Adrenal gland (tissue), 12 donors: ENCODE measurements around the gene HMGA1. TPM values are rescaled to one million over a fixed set of nuclear protein-coding genes. Genes with fewer than 3 reads are reported as not detected.

Experiments
- DNase-seq, 7 donors: peaks; one replicate each; pipeline ENCODE4 v3.0.0-alpha.2; 2019 to 2020
- H3K27ac ChIP-seq, 5 donors: fragments of 200-600 bp; sonication (generic) in 4 of 5; 1 replicate in 3 of 5; 2 replicates in 2 of 5; pipeline versions ENCODE4 v1.5.1 to v1.8.0; 2016 to 2020; ENCODE audit warnings: mild to moderate bottlenecking in 1 of 5
- H3K27me3 ChIP-seq: fragments of 200-600 bp; 2 replicates; pipeline ENCODE4 v1.8.0; 2021
- H3K36me3 ChIP-seq, 2 donors: fragments of 200-600 bp; replicated peaks in 1 of 2; 1 replicate in 1 of 2; 2 replicates in 1 of 2; pipeline versions ENCODE4 v1.5.1 to v1.8.0; 2018 to 2022
- H3K4me1 ChIP-seq, 2 donors: fragments of 200-600 bp; replicated peaks in 1 of 2; 1 replicate in 1 of 2; 2 replicates in 1 of 2; pipeline versions ENCODE4 v1.5.1 to v1.8.0; 2018 to 2021
- H3K4me3 ChIP-seq, 4 donors: fragments of 200-600 bp; sonication (generic) in 3 of 4; one replicate each; pipeline ENCODE4 v1.5.1; 2016 to 2018
- H3K9me3 ChIP-seq, 3 donors: fragments of 200-600 bp; sonication (generic) in 1 of 3; replicated peaks in 1 of 3; 1 replicate in 2 of 3; 2 replicates in 1 of 3; pipeline versions ENCODE4 v1.5.1 to v1.8.0; 2016 to 2021
- POLR2A ChIP-seq, 2 donors: fragments of 450-650 bp; IDR thresholded peaks; one replicate each; pipeline ENCODE4 v1.6.1; 2017; ENCODE audit warnings: antibody characterized with exemption in 2 of 2, mild to moderate bottlenecking in 2 of 2, moderate library complexity in 1 of 2
- WGBS, 4 donors: extraction: QIAGEN DNeasy Blood & Tissue Kit in 2 of 4; methylation state at CpG; one replicate each; pipeline versions ENCODE4 v1.1.5 to v1.1.7; 2013 to 2017; 5-methylcytosine and 5-hydroxymethylcytosine counted together
- intact Hi-C, 2 donors: fragments of 100-400 bp; cut with DNase I; formaldehyde crosslinking; loops; one replicate each; pipeline versions ENCODE4 v1.14.1 to v1.15.0; 2022 to 2023
- polyA plus RNA-seq, 3 donors: library from polyadenylated mRNA; stranded (reverse); fragments of 200-250 nt in 2 of 3; fragments of 350-450 nt in 1 of 3; fragmentation: Illumina TruSeq in 1 of 3; extraction: RNeasy Lipid Tissue Mini Kit (QIAGEN cat#74804) in 1 of 3; gene quantifications; one replicate each; pipeline ENCODE4 v1.2.3, GENCODE V29; 2013 to 2014
- total RNA-seq, 9 donors: library from RNA; depleted of rRNA in 4 of 9; stranded (reverse); fragments of >200 nt in 4 of 9; fragments of 120-200 nt in 1 of 9; fragmentation: NEBNext Ultra II Directional in 1 of 9; extraction: Animal tissue kit (Norgen Biotek cat#: 25700) in 1 of 9; gene quantifications; one replicate each; pipeline versions ENCODE4 v1.1.0 to v1.2.4, GENCODE V29; 2013 to 2023
- TF ChIP-seq, protein P1 (sequence below), 6 experiments: fragments of 450-650 bp in 4 of 6; fragments of 200-600 bp in 2 of 6; sonication (generic) in 1 of 6; IDR thresholded peaks; 1 replicate in 5 of 6; 2 replicates in 1 of 6; pipeline versions ENCODE4 v1.5.1 to v1.8.0; 2016 to 2021; ENCODE audit warnings: antibody characterized with exemption in 6 of 6, mild to moderate bottlenecking in 2 of 6, moderate library complexity in 1 of 6
- donor health status: healthy with polysubstance abuse.
- donor health status: Bipolar disorder and iron deficiency.
- donor health status: DM: yes; HTN: yes; CAD: no.
- donor health status: DM: no; HTN: no; CAD: no.
- donor health status: DM: no; HTN: no; CAD: no.
- donor health status: DM: yes; HTN: yes; CAD: no.

The HMGA1 gene
- total and polyA plus RNA-seq, 12 donors = 3.6 to 27.0 (median 11.8) TPM

DNA sequence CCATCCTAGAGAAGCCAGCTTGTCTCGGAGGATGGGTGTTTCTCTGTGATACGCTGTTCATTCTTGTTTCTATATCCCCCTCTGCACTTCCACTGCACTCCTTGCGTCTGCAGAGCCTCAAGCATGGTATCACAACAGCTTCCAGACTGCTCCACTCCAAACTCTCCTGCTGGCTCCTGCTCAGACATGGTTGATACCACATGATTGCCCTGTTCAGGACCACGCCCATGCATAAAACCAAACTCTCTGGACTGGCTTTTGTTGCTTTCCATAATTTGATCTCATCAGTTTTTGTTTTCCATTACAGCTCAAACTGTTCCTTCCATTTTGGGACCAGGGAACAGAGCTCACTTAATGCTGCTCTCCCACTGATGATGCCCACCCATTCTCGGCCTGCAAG, 42.2 kb downstream of the HMGA1 start:
- Histone ChIP-seq H3K4me3 (no peak overlapping the region), H3K9me3 (no peaks in the 10 kb centered on the region), H3K4me1 (peaks cover 0 to under 1% of the 10 kb centered on the region in 2 donors), H3K27ac (no peak overlapping the region), H3K27me3 (no peaks in the 10 kb centered on the region), H3K36me3 (no peaks in the 10 kb centered on the region)
- TF ChIP-seq, protein P1, sequence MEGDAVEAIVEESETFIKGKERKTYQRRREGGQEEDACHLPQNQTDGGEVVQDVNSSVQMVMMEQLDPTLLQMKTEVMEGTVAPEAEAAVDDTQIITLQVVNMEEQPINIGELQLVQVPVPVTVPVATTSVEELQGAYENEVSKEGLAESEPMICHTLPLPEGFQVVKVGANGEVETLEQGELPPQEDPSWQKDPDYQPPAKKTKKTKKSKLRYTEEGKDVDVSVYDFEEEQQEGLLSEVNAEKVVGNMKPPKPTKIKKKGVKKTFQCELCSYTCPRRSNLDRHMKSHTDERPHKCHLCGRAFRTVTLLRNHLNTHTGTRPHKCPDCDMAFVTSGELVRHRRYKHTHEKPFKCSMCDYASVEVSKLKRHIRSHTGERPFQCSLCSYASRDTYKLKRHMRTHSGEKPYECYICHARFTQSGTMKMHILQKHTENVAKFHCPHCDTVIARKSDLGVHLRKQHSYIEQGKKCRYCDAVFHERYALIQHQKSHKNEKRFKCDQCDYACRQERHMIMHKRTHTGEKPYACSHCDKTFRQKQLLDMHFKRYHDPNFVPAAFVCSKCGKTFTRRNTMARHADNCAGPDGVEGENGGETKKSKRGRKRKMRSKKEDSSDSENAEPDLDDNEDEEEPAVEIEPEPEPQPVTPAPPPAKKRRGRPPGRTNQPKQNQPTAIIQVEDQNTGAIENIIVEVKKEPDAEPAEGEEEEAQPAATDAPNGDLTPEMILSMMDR (IDR thresholded peaks at IDR 0.05) = no peak
- no peak for TF ChIP-seq POLR2A (IDR thresholded peaks at IDR 0.05)
- 88 to 99% (median 95%) methylated on average over 5 of the region's 5 CpGs for WGBS, 4 donors
- no peak for DNase-seq
- intact Hi-C loops = no loop called here

DNA sequence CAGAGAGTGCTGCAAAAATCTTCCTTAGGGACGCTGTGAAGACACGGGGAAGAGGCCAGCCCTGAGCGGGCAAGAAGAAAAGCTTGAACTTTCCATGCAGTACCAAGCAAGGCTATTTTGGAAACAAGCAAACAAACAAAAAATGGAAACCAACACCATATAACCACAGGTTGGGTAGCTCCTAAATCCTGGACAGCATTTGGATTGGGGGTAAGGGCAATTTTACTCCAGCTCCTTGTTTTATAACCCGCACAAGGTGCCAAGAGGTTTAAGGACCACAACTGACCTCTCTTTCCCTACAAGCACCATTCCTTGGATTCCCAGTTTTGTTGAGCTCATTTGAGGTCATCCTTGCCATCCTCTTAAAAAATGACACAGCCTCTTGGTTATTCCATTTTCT, 43.5 kb downstream of the HMGA1 start:
- no peak for DNase-seq
- 93 to 95% (median 95%) methylated on average over 4 of the region's 4 CpGs for WGBS, 4 donors
- H3K27ac ChIP-seq = no peak overlapping the region
- TF ChIP-seq POLR2A (IDR thresholded peaks at IDR 0.05) = no peak
- TF ChIP-seq, protein P1 (IDR thresholded peaks at IDR 0.05) = no peak
- H3K36me3 ChIP-seq = no peaks in the 10 kb centered on the region
- no peak overlapping the region for H3K4me3 ChIP-seq
- no peaks in the 10 kb centered on the region for H3K9me3 ChIP-seq
- H3K27me3 ChIP-seq = no peaks in the 10 kb centered on the region
- intact Hi-C loops = no loop called here
- H3K4me1 ChIP-seq = peaks cover 0 to 11% of the 10 kb centered on the region in 2 donors

DNA sequence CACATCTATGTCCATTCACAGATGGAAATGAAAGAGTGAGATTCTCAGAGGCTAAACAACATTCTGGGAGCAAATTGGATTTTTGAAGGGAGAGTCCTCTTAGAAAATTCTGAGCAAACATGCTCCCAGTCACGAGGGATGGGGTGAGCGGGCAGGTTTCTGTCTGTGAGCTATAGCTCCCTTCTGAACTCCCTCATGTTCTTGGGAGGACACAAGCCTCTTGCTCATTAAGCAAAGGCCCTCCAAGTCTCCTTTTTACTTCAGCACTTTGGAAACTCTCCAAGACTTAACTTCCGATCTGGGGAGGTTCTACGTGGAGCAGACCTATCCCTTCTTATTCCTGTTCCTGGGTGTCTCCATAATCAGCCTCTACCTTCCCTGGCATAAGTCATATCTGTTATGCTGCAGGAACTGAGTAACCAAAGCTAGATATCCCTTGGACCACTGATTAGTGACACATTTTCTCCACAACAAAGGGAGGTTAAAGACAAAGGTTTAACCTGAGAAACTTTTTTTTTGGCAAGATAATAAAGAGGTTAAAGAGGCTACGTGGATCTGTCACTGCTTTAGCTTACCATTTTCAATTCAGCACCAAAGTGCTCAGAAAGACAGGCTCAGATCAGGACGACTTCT, 45.1 kb downstream of the HMGA1 start:
- no peak for DNase-seq
- no peak overlapping the region for H3K4me3 ChIP-seq
- no peaks in the 10 kb centered on the region for H3K36me3 ChIP-seq
- WGBS, 4 donors = 73 to 86% (median 84%) methylated on average over 6 of the region's 6 CpGs
- H3K9me3 ChIP-seq = no peaks in the 10 kb centered on the region
- TF ChIP-seq, protein P1 (IDR thresholded peaks at IDR 0.05) = no peak
- TF ChIP-seq POLR2A (IDR thresholded peaks at IDR 0.05) = no peak
- H3K27me3 ChIP-seq = no peaks in the 10 kb centered on the region
- intact Hi-C loops = no loop called here
- H3K27ac ChIP-seq = no peak overlapping the region
- H3K4me1 ChIP-seq = peaks cover 0 to 18% of the 10 kb centered on the region in 2 donors

DNA sequence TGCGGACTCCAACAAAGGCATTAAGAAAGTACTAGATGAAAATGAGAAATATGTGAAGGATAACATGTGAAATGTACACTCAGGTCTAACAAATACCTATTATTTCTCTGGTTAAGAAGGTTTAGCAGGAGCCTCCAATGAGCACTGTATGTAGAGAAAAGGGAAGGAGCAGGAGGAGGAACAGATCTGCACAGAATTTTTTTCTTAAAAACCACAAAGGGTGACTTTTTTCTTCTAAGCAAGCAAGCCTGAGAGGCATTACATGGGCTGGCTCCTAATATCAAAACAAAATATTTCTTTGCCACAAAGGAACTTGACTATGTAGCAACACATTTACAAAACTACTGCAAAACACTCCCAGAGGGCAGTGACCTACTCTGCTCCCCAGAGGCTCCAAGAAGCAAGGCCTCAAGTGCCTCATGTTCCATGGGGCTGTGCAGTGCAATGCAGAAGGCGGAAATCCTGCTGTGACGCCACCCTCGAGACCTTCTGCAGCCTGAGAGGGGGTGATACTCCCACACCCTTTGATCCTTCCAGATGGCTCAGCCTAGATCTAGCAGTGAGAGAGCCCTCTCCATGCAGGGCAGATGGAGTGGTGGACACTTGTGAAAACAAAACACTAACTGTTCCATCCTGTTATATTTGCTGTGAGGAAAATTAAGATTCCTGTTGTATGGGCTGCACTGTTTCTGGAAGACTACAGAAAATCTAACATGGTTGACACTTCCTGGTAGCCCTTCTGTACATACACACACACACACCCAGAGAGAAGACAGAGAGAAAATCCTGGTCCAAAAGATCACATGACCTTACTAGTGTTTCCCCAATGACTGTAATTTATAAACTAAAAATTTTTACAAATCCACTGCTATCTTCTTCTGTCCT, 48.1 kb downstream of the HMGA1 start:
- Histone ChIP-seq H3K4me1 (peaks cover 6 to 33% of the 10 kb centered on the region in 2 donors), H3K27ac (peak overlapping the region in 3 of 5 donors; percentile 4 to 84 (median 48)), H3K36me3 (no peaks in the 10 kb centered on the region), H3K4me3 (no peak overlapping the region), H3K27me3 (no peaks in the 10 kb centered on the region), H3K9me3 (no peaks in the 10 kb centered on the region)
- WGBS, 4 donors = 46 to 76% (median 72%) methylated on average over 1 to 4 of the region's 4 CpGs
- peak; percentile 38 to 83 (median 69) for DNase-seq
- intact Hi-C loops = no loop called here
- TF ChIP-seq, protein P1 (IDR thresholded peaks at IDR 0.05) = no peak
- TF ChIP-seq POLR2A (IDR thresholded peaks at IDR 0.05) = no peak
